ES-I3 (cell line): ENCODE results near the gene CPNE5.

Experiments
- H3K36me3 ChIP-seq: 2 replicates; pipeline ENCODE4 v1.6.1; 2013; ENCODE audit warnings: mild to moderate bottlenecking, low read length, control low read depth, moderate library complexity; ENCODE audit not compliant: insufficient read depth
- H3K4me1 ChIP-seq: 2 replicates; pipeline ENCODE4 v1.6.1; 2013; ENCODE audit warnings: mild to moderate bottlenecking, control low read depth, low read length; ENCODE audit not compliant: insufficient read depth
- H3K9ac ChIP-seq: 2 replicates; pipeline ENCODE4 v1.6.1; 2013; ENCODE audit warnings: low read depth, mild to moderate bottlenecking, low read length, moderate library complexity
- H3K9me3 ChIP-seq: 2 replicates; pipeline ENCODE4 v1.6.1; 2013; ENCODE audit warnings: mild to moderate bottlenecking, low read length, moderate library complexity; ENCODE audit not compliant: control insufficient read depth, insufficient read depth

The CPNE5 gene

GRCh38 chr6:36756786-36757185, 82.5 kb downstream of the CPNE5 start:
- H3K36me3 ChIP-seq = no peaks in the 10 kb centered on the region
- H3K4me1 ChIP-seq = peaks cover 5% of the 10 kb centered on the region; the same call in 1 of the 2 replicates
- H3K9me3 ChIP-seq = no peaks in the 10 kb centered on the region
- H3K9ac ChIP-seq = no peak overlapping the region

- no peaks in the 10 kb centered on the region for H3K9me3 ChIP-seq
- H3K36me3 ChIP-seq = no peaks in the 10 kb centered on the region
- H3K4me1 ChIP-seq = peaks cover 5% of the 10 kb centered on the region; the same call in 1 of the 2 replicates
- H3K9ac ChIP-seq = no peak overlapping the region
Measured at GRCh38 chr6:36755435-36756348, 83.6 kb downstream of the CPNE5 start.

- H3K36me3 ChIP-seq = no peaks in the 10 kb centered on the region
- peaks cover 5% of the 10 kb centered on the region; the same call in 1 of the 2 replicates for H3K4me1 ChIP-seq
- H3K9ac ChIP-seq = no peak overlapping the region
- H3K9me3 ChIP-seq = peaks cover 1% of the 10 kb centered on the region; the same call in 1 of the 2 replicates
Measured at GRCh38 chr6:36754582-36755434, 84.4 kb downstream of the CPNE5 start.

GRCh38 chr6:36753671-36754405, 85.4 kb downstream of the CPNE5 start:
- peaks cover 4% of the 10 kb centered on the region; the same call in 1 of the 2 replicates for H3K9me3 ChIP-seq
- peaks cover 5% of the 10 kb centered on the region; the same call in 1 of the 2 replicates for H3K4me1 ChIP-seq
- H3K9ac ChIP-seq = no peak overlapping the region
- no peaks in the 10 kb centered on the region for H3K36me3 ChIP-seq

- Histone ChIP-seq H3K9ac (no peak overlapping the region), H3K36me3 (no peaks in the 10 kb centered on the region), H3K4me1 (peaks cover 5% of the 10 kb centered on the region; the same call in 1 of the 2 replicates), H3K9me3 (peaks cover 10% of the 10 kb centered on the region; the same call in 1 of the 2 replicates)
Measured at GRCh38 chr6:36752886-36753506, 86.2 kb downstream of the CPNE5 start.

GRCh38 chr6:36752187-36752885, 86.9 kb downstream of the CPNE5 start:
- H3K36me3 ChIP-seq = no peaks in the 10 kb centered on the region
- no peak overlapping the region for H3K9ac ChIP-seq
- H3K4me1 ChIP-seq = peaks cover 5% of the 10 kb centered on the region; the same call in 1 of the 2 replicates
- H3K9me3 ChIP-seq = peaks cover 10% of the 10 kb centered on the region; the same call in 1 of the 2 replicates

- no peak overlapping the region for H3K9ac ChIP-seq
- H3K9me3 ChIP-seq = peaks cover 10% of the 10 kb centered on the region; the same call in 1 of the 2 replicates
- H3K36me3 ChIP-seq = no peaks in the 10 kb centered on the region
- peaks cover 5% of the 10 kb centered on the region; the same call in 1 of the 2 replicates for H3K4me1 ChIP-seq
Measured at GRCh38 chr6:36751833-36752186, 87.4 kb downstream of the CPNE5 start.

- H3K9ac ChIP-seq = no peak overlapping the region
- H3K36me3 ChIP-seq = no peaks in the 10 kb centered on the region
- H3K9me3 ChIP-seq = peaks cover 10% of the 10 kb centered on the region; the same call in 1 of the 2 replicates
- H3K4me1 ChIP-seq = peaks cover 5% of the 10 kb centered on the region; the same call in 1 of the 2 replicates
Measured at GRCh38 chr6:36751091-36751490, 88.2 kb downstream of the CPNE5 start.

GRCh38 chr6:36749829-36750489, 89.3 kb downstream of the CPNE5 start:
- Histone ChIP-seq H3K4me1 (peaks cover 5% of the 10 kb centered on the region; the same call in 1 of the 2 replicates), H3K36me3 (no peaks in the 10 kb centered on the region), H3K9ac (no peak overlapping the region), H3K9me3 (peaks cover 10% of the 10 kb centered on the region; the same call in 1 of the 2 replicates)

- Histone ChIP-seq H3K9ac (no peak overlapping the region), H3K9me3 (peaks cover 10% of the 10 kb centered on the region; the same call in 1 of the 2 replicates), H3K4me1 (peaks cover 17% of the 10 kb centered on the region; the same call in 1 of the 2 replicates), H3K36me3 (no peaks in the 10 kb centered on the region)
Measured at GRCh38 chr6:36746251-36746650, 93.0 kb downstream of the CPNE5 start.

GRCh38 chr6:36745836-36746235, 93.4 kb downstream of the CPNE5 start:
- peaks cover 10% of the 10 kb centered on the region; the same call in 1 of the 2 replicates for H3K9me3 ChIP-seq

GRCh38 chr6:36745283-36745682, 94.0 kb downstream of the CPNE5 start:
- Histone ChIP-seq H3K9ac (no peak overlapping the region), H3K9me3 (peaks cover 10% of the 10 kb centered on the region; the same call in 1 of the 2 replicates), H3K36me3 (no peaks in the 10 kb centered on the region), H3K4me1 (peaks cover 17% of the 10 kb centered on the region; the same call in 1 of the 2 replicates)

More at GRCh38 chr6:36745836-36746235, 93.4 kb downstream of the CPNE5 start:
- H3K36me3 ChIP-seq = no peaks in the 10 kb centered on the region
- no peak overlapping the region for H3K9ac ChIP-seq
- H3K4me1 ChIP-seq = peaks cover 17% of the 10 kb centered on the region; the same call in 1 of the 2 replicates
